WERI-Rb-1 (cell line): ENCODE data around the gene ADAMTS5.

Source experiments
- DNase-seq: peaks from one replicate; pipeline ENCODE4 v3.0.0-alpha.2; 2020
- H3K27ac ChIP-seq: fragments of 250-450 bp; sonication (Bioruptor Pico); 2 replicates; pipeline ENCODE4 v1.5.1; 2020; ENCODE audit warnings: mild to moderate bottlenecking, moderate library complexity
- H3K27me3 ChIP-seq: fragments of 250-450 bp; sonication (Bioruptor Pico); 2 replicates; pipeline ENCODE4 v1.5.1; 2021; ENCODE audit warnings: mild to moderate bottlenecking, low read depth, moderate library complexity; ENCODE audit not compliant: insufficient read depth, severe bottlenecking
- H3K36me3 ChIP-seq: fragments of 250-450 bp; sonication (Bioruptor Pico); 2 replicates; pipeline ENCODE4 v1.5.1; 2020; ENCODE audit warnings: mild to moderate bottlenecking, moderate library complexity
- H3K4me3 ChIP-seq: 2 replicates; pipeline ENCODE4 v1.5.1; 2011; ENCODE audit warnings: low read depth, mild to moderate bottlenecking, control low read depth, low read length
- H3K9me3 ChIP-seq: fragments of 250-450 bp; sonication (Bioruptor Pico); 2 replicates; pipeline ENCODE4 v1.5.1; 2021; ENCODE audit warnings: mild to moderate bottlenecking, moderate library complexity; ENCODE audit not compliant: severe bottlenecking
- TF ChIP-seq, protein P1 (sequence below): IDR thresholded peaks from 2 replicates; pipeline ENCODE4 v1.5.1; 2011; ENCODE audit warnings: low read depth, mild to moderate bottlenecking, control low read depth, inconsistent platforms, low read length

The ADAMTS5 gene

DNA sequence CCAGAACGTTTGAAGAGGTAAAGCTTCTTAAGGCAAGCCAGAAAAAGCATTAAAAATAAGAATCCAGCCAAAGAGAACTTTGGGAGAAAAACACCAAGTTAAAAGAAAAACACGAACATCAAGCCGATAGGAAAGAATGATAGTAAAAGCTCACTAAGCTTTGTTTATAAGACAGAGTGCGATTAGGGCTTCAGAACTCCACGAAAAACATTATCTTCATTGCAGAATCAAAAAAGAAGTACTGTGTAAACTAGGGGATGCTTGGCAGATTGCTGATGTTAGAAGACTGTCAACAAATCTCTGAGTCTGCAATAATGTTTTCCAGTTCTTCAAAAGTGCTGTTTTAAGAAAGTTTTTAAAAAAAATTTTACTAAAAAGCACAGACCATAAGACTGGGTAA lies 30.2 kb downstream of the ADAMTS5 start:
- TF ChIP-seq, protein P1, sequence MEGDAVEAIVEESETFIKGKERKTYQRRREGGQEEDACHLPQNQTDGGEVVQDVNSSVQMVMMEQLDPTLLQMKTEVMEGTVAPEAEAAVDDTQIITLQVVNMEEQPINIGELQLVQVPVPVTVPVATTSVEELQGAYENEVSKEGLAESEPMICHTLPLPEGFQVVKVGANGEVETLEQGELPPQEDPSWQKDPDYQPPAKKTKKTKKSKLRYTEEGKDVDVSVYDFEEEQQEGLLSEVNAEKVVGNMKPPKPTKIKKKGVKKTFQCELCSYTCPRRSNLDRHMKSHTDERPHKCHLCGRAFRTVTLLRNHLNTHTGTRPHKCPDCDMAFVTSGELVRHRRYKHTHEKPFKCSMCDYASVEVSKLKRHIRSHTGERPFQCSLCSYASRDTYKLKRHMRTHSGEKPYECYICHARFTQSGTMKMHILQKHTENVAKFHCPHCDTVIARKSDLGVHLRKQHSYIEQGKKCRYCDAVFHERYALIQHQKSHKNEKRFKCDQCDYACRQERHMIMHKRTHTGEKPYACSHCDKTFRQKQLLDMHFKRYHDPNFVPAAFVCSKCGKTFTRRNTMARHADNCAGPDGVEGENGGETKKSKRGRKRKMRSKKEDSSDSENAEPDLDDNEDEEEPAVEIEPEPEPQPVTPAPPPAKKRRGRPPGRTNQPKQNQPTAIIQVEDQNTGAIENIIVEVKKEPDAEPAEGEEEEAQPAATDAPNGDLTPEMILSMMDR = no peak
- DNase-seq = no peak
- peaks cover 100% of the 10 kb centered on the region for H3K27me3 ChIP-seq
- no peaks in the 10 kb centered on the region for H3K36me3 ChIP-seq
- H3K9me3 ChIP-seq = no peaks in the 10 kb centered on the region
- no peak overlapping the region for H3K27ac ChIP-seq
- H3K4me3 ChIP-seq = no peak overlapping the region

DNA sequence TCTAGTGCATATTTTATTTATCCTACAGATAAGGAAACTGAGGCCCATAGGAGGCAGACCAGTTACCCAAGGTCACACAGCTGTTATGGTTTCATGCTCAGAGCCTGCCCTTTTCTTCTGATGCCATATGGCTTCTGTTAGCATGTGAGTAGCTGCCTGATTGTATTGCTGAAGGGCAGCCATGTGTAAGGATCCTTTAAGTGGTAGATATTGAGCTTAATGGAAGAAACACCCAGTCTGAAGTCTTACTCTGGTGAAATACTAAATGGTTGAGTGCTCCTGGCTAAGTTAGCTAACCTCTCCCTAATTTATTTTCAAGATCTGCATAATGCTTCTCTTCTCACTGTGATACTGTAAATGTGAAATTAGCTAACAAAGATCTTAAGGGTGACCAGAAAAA lies 30.9 kb downstream of the ADAMTS5 start:
- no peak overlapping the region for H3K4me3 ChIP-seq
- H3K27me3 ChIP-seq = peaks cover 100% of the 10 kb centered on the region
- no peak for DNase-seq
- no peaks in the 10 kb centered on the region for H3K9me3 ChIP-seq
- H3K27ac ChIP-seq = no peak overlapping the region
- H3K36me3 ChIP-seq = no peaks in the 10 kb centered on the region
- TF ChIP-seq, protein P1 = no peak

DNA sequence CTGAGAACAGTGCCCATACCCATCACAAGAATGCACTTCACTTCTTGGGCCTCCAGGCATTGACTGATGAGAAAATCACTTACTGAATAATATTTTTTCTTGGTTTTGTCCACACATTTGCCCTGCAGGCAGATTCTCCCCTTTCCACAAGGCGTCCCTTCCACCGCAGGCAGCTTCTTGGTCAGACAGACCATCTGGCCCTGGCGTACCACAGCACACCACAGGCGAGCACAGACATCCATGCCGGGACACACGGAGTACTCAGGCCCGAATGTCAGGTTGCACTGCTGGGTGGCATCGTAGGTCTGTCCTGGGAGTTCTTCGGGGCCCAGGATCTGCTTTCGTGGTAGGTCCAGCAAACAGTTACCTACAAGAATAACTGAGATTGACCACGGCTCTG lies 32.5 kb downstream of the ADAMTS5 start:
- Histone ChIP-seq H3K9me3 (no peaks in the 10 kb centered on the region), H3K36me3 (no peaks in the 10 kb centered on the region), H3K4me3 (no peak overlapping the region), H3K27ac (no peak overlapping the region), H3K27me3 (peaks cover 98% of the 10 kb centered on the region)
- TF ChIP-seq, protein P1 = 0 out of 2 replicates have a peak, but pooled peaks have one; percentile 2
- DNase-seq = no peak

DNA sequence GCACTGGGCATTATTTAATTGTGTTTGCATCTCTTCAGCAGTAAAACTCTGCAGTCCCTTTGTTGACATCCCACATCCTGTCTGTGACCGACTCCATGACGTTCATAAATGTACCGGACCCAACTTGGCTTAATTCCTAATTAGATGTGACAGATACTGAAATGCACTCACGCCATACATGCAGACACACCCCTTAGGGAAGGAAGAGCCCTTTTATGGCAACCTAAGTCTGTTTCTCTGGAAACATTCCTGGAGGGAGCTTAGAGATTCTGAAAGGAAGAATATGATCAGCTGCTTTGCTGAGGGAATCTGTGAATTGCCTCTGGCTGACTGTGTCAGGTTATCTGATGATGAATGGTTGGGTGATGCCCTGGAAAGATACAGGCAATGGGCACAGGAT lies 33.4 kb downstream of the ADAMTS5 start:
- Histone ChIP-seq H3K4me3 (no peak overlapping the region), H3K36me3 (no peaks in the 10 kb centered on the region), H3K9me3 (no peaks in the 10 kb centered on the region), H3K27me3 (peaks cover 94% of the 10 kb centered on the region), H3K27ac (no peak overlapping the region)
- no peak for DNase-seq
- TF ChIP-seq, protein P1 = no peak

DNA sequence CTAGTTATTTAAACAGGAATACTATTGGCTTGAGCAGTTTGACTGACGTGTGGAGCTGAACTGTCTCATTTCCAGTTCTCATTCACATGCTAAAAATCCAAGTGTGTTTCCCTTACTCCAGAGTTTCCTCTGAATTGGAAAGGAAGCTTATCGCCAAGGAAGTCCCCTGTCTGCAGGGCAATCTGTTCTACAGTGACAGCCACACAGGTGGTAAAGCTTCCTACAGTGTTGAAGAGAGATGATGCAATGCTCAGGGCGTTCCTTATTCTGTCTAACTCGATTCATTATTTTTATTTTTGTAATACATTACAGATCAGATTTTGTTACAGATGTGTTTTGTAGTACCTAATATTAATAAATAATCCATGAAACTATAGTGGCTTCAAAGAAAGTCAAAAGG lies 41.3 kb downstream of the ADAMTS5 start:
- Histone ChIP-seq H3K9me3 (no peaks in the 10 kb centered on the region), H3K36me3 (no peaks in the 10 kb centered on the region), H3K27ac (no peak overlapping the region), H3K27me3 (peaks cover 72% of the 10 kb centered on the region), H3K4me3 (no peak overlapping the region)
- TF ChIP-seq, protein P1 = no peak
- no peak for DNase-seq

DNA sequence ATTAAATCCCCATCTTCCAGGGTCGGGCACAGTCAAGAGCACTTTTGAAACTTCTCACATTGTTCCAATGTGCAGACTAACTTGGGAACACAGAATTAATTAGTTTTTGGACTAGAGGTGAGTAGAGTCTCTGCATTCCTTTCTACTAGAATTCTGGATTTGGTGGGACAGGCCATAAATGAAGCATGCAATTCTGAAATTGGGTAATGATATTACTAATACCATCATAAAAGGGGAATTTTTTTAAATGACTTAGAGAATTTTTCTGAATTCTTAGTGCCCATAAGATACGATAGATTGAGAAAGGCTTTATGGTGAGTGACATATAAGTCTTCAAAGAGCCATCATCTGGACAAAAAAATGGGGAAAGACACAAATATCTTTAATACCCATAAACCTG lies 41.8 kb downstream of the ADAMTS5 start:
- Histone ChIP-seq H3K9me3 (no peaks in the 10 kb centered on the region), H3K27me3 (peaks cover 71% of the 10 kb centered on the region), H3K4me3 (no peak overlapping the region), H3K27ac (no peak overlapping the region), H3K36me3 (no peaks in the 10 kb centered on the region)
- no peak for DNase-seq
- TF ChIP-seq, protein P1 = no peak
